GM18499 (cell line): Measurements from ENCODE around the gene PRSS36.
"Not testable (repeated sequence)": the region's sequence is repeated elsewhere in the genome, so short reads cannot be mapped to it uniquely, and the experiment has no call there.

Source experiments
- ATAC-seq: cut with Tn5 transposase; IDR thresholded peaks from one replicate; pipeline ENCODE4 v1.9.1; 2021; ENCODE audit warnings: moderate number of reproducible peaks; ENCODE audit not compliant: insufficient read depth, unreplicated experiment

The PRSS36 gene

GRCh38 chr16:31185339-31185738, 35.5 kb upstream of the PRSS36 start:
- ATAC-seq = no peak

GRCh38 chr16:31184888-31185287, 35.0 kb upstream of the PRSS36 start:
- no peak for ATAC-seq

GRCh38 chr16:31183432-31184428, 33.9 kb upstream of the PRSS36 start:
- ATAC-seq = no peak

- no peak for ATAC-seq
Measured at GRCh38 chr16:31182391-31182790, 32.5 kb upstream of the PRSS36 start.

- no peak for ATAC-seq
Measured at GRCh38 chr16:31181102-31181830, 31.4 kb upstream of the PRSS36 start.

- ATAC-seq = peak; percentile 40
Measured at GRCh38 chr16:31179747-31180459, 30.0 kb upstream of the PRSS36 start, which contains the start of gene FUS. TSS of gene FUS (plus strand) at chr16:31180139. CDS start at chr16:31180215, 76 bp downstream.

- no peak for ATAC-seq
Measured at GRCh38 chr16:31179219-31179746, 29.4 kb upstream of the PRSS36 start.

GRCh38 chr16:31177136-31177535, 27.3 kb upstream of the PRSS36 start:
- ATAC-seq = no peak

GRCh38 chr16:31170048-31170447, 20.2 kb upstream of the PRSS36 start:
- ATAC-seq = not testable (repeated sequence)

GRCh38 chr16:31168848-31169247, 19.0 kb upstream of the PRSS36 start:
- no peak for ATAC-seq

- no peak for ATAC-seq
Measured at GRCh38 chr16:31167315-31167714, 17.4 kb upstream of the PRSS36 start.

- no peak for ATAC-seq
Measured at GRCh38 chr16:31157136-31157535, 7.3 kb upstream of the PRSS36 start.

- not testable (repeated sequence) for ATAC-seq
Measured at GRCh38 chr16:31150976-31151375, 1.1 kb upstream of the PRSS36 start.

- ATAC-seq = no peak
Measured at GRCh38 chr16:31149332-31149731, 534 bp downstream of the PRSS36 start.

GRCh38 chr16:31148896-31149295, 970 bp downstream of the PRSS36 start:
- ATAC-seq = no peak

- no peak for ATAC-seq
Measured at GRCh38 chr16:31148281-31148728, 1.6 kb downstream of the PRSS36 start.

GRCh38 chr16:31147574-31147973, 2.3 kb downstream of the PRSS36 start:
- ATAC-seq = no peak

GRCh38 chr16:31145398-31145990, 4.4 kb downstream of the PRSS36 start:
- ATAC-seq = no peak

GRCh38 chr16:31144418-31144817, 5.4 kb downstream of the PRSS36 start:
- ATAC-seq = not testable (repeated sequence)

GRCh38 chr16:31143694-31144148, 6.1 kb downstream of the PRSS36 start:
- ATAC-seq = no peak
